HTERT RPE-1 (cell line): Measurements from ENCODE around the gene WWOX.

Source experiments
- in situ Hi-C: fragments of 300-500 bp; cut with MboI; formaldehyde crosslinking; loops from 4 replicates; pipeline ENCODE4 v1.14.3; 2020; ENCODE audit warnings: low sequenced_read_pairs

The WWOX gene

DNA sequence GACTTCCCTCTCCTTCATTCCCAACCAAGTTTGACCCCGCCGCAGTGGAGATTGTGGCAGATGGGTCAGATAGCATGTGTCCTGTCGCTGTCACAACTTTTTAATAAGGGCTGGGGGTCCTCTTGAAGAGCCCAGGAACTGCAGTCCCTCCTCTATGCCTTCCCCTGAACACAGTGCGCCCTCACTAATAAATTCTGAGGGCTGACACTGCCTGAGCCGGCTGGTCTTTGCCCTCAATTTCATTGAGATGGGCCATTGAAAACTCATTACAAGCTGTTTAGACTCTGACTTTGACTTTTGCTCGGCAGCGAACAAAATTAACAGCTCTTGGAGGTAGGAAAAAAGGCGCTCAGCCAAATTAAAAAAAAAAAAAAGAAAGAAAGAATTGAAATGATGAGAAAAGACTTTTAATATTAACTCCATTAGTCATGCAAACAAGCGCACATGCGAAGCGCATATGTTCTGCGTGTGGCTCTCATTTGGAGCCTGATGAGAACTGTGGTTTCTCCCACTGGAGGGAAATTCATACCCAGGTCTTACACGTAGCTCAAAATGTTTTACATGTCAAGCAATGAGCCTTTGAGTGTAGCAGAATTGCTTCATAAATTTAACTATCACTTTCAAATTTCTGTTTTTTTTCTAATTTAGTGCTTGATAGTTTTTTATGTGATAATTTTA, 704.7 kb downstream of the WWOX start:
- in situ Hi-C loops: no loop called here

- in situ Hi-C loops: no loop called here
Measured at GRCh38 chr16:78805556-78805955, 706.1 kb downstream of the WWOX start.

- in situ Hi-C loops: no loop called here
Measured at GRCh38 chr16:78811247-78811646, 711.8 kb downstream of the WWOX start.

DNA sequence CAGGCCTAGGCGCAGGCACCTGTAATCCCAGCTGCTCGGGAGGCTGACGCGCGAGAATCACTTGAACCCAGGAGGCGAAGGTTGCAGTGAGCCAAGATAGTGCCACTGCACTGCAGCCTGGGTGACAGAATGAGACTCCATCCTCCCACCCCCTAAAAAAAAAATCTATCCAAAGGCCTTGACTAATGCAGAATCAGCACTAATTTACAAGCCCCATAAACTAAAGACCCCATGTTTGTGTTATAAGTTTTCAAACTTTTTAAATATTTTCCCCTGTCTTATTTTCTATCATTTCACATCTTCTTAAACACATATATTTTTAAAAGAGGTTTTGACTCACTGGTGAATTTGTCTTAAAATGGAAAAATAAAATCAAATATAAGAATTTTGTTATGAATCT, 713.1 kb downstream of the WWOX start:
- in situ Hi-C loops: no loop called here

DNA sequence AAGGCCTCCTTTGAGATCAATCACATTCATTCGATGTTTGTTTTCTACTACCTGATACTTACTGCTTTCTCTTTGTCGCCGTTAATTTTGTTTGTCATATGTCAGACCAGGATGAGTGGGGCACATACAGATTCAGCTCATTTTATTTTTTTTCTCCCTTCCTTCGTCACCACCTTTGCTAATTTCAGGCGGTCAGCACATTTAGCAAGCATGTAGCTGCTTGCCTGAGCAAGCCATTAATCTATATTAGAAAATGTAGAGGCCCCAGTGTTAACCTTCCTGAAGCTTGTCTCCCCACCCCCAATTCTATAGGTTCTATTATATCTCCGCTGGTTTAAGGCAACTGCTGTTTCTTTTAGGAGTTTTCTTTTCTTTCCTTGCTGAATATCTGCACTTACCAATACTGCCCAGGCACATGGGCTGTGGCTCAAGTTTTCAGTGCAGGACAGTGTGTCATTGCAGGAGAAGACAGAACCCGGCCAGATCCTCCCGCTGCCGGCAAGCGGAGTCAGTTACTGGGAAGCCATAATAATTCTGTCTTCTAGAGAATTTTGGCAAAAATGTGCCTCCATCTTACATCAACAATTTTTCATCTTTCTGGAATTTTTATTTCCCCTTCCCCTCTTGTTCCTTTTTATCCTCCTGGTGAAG, 714.3 kb downstream of the WWOX start:
- in situ Hi-C loops: no loop called here

DNA sequence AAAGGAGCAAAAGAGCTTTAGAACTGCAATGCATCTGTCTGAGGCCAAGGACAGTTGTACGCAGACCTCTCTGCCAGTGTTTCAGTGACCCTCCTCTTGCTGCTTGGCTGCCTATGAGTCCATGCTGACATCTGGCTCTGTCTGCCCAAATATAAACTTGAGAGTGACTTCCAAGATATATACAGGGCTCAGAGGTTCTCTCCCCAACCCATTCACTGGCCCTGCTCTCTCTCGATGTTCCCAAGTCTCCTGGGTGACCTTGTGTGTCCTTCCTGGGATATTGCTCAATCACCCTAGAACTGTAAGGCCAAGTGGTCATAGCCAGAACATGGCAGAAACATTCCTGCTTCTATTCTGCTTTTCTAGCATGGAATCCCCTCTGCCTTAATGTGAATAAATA, 716.3 kb downstream of the WWOX start:
- in situ Hi-C loops: no loop called here

- in situ Hi-C loops: no loop called here
Measured at GRCh38 chr16:78816499-78817195, 717.2 kb downstream of the WWOX start.

DNA sequence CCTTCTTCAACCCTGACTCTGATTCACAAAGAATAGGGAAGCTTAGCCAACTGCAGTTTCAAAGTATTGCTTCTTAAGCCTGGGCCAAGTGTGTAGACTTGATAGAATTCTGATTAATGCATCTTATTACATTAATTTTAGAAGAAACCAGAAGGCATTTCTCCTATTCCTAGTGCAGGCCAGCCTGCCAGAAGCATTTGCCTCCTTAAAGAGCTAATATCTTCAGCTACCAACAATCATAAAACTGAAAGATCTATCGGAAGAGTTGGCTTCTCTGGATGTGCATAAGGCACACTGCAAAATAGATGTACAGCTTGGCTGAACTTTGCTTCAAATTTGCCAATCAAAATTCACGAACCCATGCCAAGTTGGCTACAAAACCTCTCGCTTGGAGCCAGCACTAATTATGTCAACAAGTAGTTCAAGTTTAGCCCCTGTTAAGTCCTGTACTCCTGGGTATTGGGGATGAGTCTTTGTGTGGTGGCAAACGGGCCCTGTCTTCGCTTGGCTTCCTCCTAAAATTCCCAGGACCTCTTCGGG, 717.8 kb downstream of the WWOX start:
- in situ Hi-C loops: no loop called here

DNA sequence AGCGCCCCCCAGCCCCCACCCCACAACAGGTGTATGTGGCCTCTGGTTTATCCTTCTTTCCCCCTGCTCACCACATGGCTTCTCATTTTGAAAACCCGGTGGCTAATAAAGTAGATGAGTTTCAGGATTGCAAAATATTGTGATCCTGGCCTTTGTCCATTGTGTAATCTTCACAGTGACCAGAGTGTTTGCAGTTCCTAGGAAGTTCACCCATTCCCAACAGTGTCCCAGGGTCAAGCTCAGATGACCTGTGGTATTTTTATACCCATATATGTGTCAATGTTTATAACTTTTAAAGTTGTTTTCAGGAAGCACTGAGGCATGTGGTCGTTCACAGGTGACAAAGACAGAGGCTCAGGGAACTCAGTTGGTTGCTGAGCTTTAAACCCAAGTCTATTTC, 721.9 kb downstream of the WWOX start:
- in situ Hi-C loops: no loop called here

GRCh38 chr16:78822509-78822908, 723.1 kb downstream of the WWOX start:
- in situ Hi-C loops: no loop called here

- in situ Hi-C loops: no loop called here
Measured at GRCh38 chr16:78823027-78823426, 723.6 kb downstream of the WWOX start.

- in situ Hi-C loops: no loop called here
Measured at GRCh38 chr16:78829280-78829679, 729.8 kb downstream of the WWOX start.

- in situ Hi-C loops: no loop called here
Measured at GRCh38 chr16:78830599-78830998, 731.1 kb downstream of the WWOX start.

GRCh38 chr16:78832100-78832499, 732.6 kb downstream of the WWOX start:
- in situ Hi-C loops: no loop called here

- in situ Hi-C loops: no loop called here
Measured at GRCh38 chr16:78836802-78837491, 737.5 kb downstream of the WWOX start.

- in situ Hi-C loops: no loop called here
Measured at GRCh38 chr16:78837706-78838105, 738.3 kb downstream of the WWOX start.

- in situ Hi-C loops: no loop called here
Measured at GRCh38 chr16:78838276-78838675, 738.8 kb downstream of the WWOX start.

- in situ Hi-C loops: no loop called here
Measured at GRCh38 chr16:78842950-78843349, 743.5 kb downstream of the WWOX start.

GRCh38 chr16:78843978-78844377, 744.5 kb downstream of the WWOX start:
- in situ Hi-C loops: no loop called here

DNA sequence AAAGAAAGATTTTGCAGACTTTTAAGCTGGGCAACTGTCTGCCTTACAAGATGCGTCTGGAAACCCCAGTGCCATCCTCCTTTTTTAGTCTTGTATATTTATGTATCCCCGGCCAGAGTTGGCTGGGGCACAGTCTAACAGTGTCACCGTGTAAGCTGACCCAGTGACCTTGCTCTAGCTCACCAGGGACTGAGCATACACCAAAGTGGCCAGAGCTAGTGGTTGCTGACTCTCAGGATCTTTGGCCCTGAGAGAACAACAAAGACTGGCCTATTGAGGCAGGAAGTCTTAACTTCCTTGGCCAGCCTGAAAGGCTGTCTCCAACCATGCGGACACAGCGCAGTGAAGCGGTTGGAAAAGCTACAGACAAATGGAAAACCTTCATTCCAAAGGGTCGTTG, 745.2 kb downstream of the WWOX start:
- in situ Hi-C loops: no loop called here

- in situ Hi-C loops: no loop called here
Measured at GRCh38 chr16:78851266-78851665, 751.8 kb downstream of the WWOX start.
